Osteoblast (primary cell): ENCODE results near the gene ZBTB7B. TPM values are rescaled to one million over a fixed set of nuclear protein-coding genes. Genes with fewer than 3 reads are reported as not detected.

Source experiments
- DNase-seq: peaks from one replicate; pipeline ENCODE4 v3.0.0; 2011; ENCODE audit warnings: low spot score, mixed read lengths; ENCODE audit not compliant: insufficient read length; ENCODE audit errors: missing footprints
- H2AFZ ChIP-seq: 2 replicates; pipeline ENCODE4 v1.6.0; 2011; ENCODE audit warnings: mild to moderate bottlenecking, low read length
- H3K27ac ChIP-seq: 2 replicates; pipeline ENCODE4 v1.5.1; 2011; ENCODE audit warnings: mild to moderate bottlenecking, low read depth, low read length, moderate library complexity
- H3K27me3 ChIP-seq: 2 replicates; pipeline ENCODE4 v1.6.0; 2012; ENCODE audit warnings: mild to moderate bottlenecking, control low read depth, inconsistent platforms, low read length, moderate library complexity; ENCODE audit not compliant: insufficient read depth
- H3K36me3 ChIP-seq: 2 replicates; pipeline ENCODE4 v1.5.1; 2011; ENCODE audit warnings: mild to moderate bottlenecking, low read length, control low read depth, moderate library complexity; ENCODE audit not compliant: insufficient read depth
- H3K4me1 ChIP-seq: 2 replicates; pipeline ENCODE4 v1.5.1; 2011; ENCODE audit warnings: mild to moderate bottlenecking, low read length, control low read depth, moderate library complexity; ENCODE audit not compliant: insufficient read depth
- H3K4me2 ChIP-seq: 2 replicates; pipeline ENCODE4 v1.6.0; 2011; ENCODE audit warnings: mild to moderate bottlenecking, low read length; ENCODE audit not compliant: insufficient read depth
- H3K4me3 ChIP-seq: fragments of 200-600 bp; sonication (generic); 3 replicates; pipeline ENCODE4 v1.5.1; 2012; ENCODE audit warnings: mild to moderate bottlenecking, low read length, inconsistent platforms; ENCODE audit not compliant: insufficient read depth
- H3K79me2 ChIP-seq: 2 replicates; pipeline ENCODE4 v1.6.0; 2012; ENCODE audit warnings: mild to moderate bottlenecking, low read length, control low read depth, inconsistent platforms; ENCODE audit not compliant: insufficient read depth
- H3K9me3 ChIP-seq: 2 replicates; pipeline ENCODE4 v1.5.1; 2011; ENCODE audit warnings: low read depth, low read length, control low read depth
- H4K20me1 ChIP-seq: 2 replicates; pipeline ENCODE4 v1.6.0; 2012; ENCODE audit warnings: mild to moderate bottlenecking, low read length, control low read depth; ENCODE audit not compliant: insufficient read depth
- total RNA-seq: library from RNA; depleted of rRNA; stranded (reverse); fragments of >200 nt; gene quantifications from 2 replicates; pipeline ENCODE4 v1.2.3, GENCODE V29; 2012
- TF ChIP-seq, protein P1 (sequence below): IDR thresholded peaks from 2 replicates; pipeline ENCODE4 v1.5.1; 2011; ENCODE audit warnings: mild to moderate bottlenecking, low read depth, low read length, moderate library complexity; ENCODE audit errors: extremely low read depth

ZBTB7B gene
- total RNA-seq, 1 donor: 23.5 TPM

DNA sequence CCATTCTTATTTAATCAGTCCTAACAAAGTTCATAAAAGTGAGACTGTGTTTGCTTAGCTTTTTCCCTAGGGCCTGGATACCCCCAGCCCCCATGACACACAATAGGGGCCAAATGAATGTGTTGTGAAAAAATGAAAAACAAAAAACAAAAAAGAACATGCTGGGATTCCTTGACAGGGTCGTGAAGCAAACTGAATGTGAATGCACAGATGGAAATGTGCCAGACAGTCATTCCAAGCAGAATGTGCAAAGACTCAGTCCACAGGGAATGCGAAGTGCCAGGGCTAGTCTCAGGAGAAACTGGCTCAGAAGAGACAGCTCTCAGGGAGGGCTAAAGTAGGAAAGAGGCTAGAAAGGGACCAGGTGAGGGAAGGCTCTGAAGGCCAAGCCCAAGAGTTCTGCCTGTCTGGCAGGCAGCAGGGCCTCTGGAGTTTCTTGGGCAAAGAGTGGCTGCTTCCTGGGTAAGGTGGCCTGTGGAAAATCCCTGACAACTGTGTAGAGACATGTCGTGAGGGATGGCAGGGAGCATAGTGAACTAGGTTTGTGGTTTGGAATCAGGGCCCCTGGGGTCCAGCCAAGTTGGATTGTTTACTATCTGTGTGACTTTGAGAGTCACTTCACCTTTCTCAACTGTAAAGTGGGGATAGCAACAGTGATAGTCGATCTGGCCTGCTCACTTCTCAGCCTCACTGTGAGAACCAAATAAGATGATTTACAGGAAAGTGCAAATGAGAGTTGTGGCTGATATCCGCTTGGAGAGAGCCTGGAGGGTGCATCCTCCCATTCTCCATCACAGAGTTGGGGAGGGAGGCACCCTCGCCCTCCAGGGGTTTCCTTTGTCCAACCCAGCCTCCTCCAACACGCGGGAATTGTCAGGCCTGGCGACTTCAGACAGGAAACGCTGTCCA, 47.3 kb downstream of the ZBTB7B start:
- peak overlapping the region; percentile 29 for H3K27ac ChIP-seq
- H3K4me1 ChIP-seq: peaks cover 26% of the 10 kb centered on the region
- TF ChIP-seq, protein P1, sequence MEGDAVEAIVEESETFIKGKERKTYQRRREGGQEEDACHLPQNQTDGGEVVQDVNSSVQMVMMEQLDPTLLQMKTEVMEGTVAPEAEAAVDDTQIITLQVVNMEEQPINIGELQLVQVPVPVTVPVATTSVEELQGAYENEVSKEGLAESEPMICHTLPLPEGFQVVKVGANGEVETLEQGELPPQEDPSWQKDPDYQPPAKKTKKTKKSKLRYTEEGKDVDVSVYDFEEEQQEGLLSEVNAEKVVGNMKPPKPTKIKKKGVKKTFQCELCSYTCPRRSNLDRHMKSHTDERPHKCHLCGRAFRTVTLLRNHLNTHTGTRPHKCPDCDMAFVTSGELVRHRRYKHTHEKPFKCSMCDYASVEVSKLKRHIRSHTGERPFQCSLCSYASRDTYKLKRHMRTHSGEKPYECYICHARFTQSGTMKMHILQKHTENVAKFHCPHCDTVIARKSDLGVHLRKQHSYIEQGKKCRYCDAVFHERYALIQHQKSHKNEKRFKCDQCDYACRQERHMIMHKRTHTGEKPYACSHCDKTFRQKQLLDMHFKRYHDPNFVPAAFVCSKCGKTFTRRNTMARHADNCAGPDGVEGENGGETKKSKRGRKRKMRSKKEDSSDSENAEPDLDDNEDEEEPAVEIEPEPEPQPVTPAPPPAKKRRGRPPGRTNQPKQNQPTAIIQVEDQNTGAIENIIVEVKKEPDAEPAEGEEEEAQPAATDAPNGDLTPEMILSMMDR: no peak

DNA sequence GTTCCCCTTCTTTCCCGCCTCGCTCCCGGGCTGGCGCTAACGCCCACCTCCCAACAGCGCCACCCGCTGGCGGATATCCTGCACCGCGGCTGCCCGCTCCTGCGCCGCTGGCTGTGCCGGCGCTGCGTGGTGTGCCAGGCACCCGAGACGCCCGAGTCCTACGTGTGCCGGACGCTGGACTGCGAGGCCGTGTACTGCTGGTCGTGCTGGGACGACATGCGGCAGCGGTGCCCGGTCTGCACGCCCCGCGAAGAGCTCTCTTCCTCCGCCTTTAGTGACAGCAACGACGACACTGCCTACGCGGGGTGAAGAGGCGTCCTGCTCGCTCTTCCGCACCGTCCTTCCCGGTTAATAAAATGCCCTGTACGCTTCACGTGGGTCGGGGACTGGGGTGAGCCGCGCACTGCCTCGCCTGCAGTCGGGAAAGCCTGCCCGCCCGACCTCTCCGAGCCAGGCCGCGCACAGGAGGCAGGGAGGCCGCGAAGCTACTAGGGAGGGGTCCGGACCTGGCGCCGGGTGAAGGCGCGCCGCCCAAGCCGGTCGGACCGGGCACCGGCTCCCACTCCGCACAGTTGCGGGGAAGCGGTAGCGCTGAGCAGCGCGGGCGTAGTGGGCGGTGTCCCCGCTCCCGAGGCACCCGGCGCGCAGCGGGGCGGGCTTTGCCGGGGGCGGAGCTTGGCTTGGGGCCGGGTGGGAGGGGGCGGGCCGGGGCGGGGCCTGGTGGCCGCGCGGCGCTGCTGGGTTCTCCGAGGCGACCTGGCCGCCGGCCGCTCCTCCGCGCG, 48.1 kb downstream of the ZBTB7B start, which contains the start of gene ADAM15:
Gene ADAM15, plus strand, starts transcription at position 757 of the 782 bp plus-strand sequence. CDS start 71 bp downstream, outside the sequence.
- DNase-seq: peak; percentile 99
- peak within 1 kb of the TSS; percentile 94 for H2AFZ ChIP-seq
- peaks cover 5% of the 10 kb centered on the region for H4K20me1 ChIP-seq
- peaks cover 16% of the 10 kb centered on the region for H3K79me2 ChIP-seq
- peaks cover 21% of the 10 kb centered on the region for H3K4me1 ChIP-seq
- H3K36me3 ChIP-seq: peaks cover 8% of the 10 kb centered on the region
- TF ChIP-seq, protein P1: peak; percentile 82
- peak within 1 kb of the TSS; percentile 98 for H3K4me2 ChIP-seq
- H3K4me3 ChIP-seq: peak within 1 kb of the TSS; percentile 85
- H3K27ac ChIP-seq: peak within 1 kb of the TSS; percentile 58
- no peaks in the 10 kb centered on the region for H3K27me3 ChIP-seq
- H3K9me3 ChIP-seq: no peaks in the 10 kb centered on the region

More for the DNA sequence above, 47.3 kb downstream of the ZBTB7B start:
- peaks cover 16% of the 10 kb centered on the region for H3K79me2 ChIP-seq
- no peak for DNase-seq
- no peaks in the 10 kb centered on the region for H3K9me3 ChIP-seq
- peak overlapping the region; percentile 98 for H3K4me2 ChIP-seq
- H3K36me3 ChIP-seq: peaks cover 7% of the 10 kb centered on the region
- H3K27me3 ChIP-seq: no peaks in the 10 kb centered on the region
- peak overlapping the region; percentile 85 for H3K4me3 ChIP-seq
- H2AFZ ChIP-seq: peak overlapping the region; percentile 94
- peaks cover 5% of the 10 kb centered on the region for H4K20me1 ChIP-seq

DNA sequence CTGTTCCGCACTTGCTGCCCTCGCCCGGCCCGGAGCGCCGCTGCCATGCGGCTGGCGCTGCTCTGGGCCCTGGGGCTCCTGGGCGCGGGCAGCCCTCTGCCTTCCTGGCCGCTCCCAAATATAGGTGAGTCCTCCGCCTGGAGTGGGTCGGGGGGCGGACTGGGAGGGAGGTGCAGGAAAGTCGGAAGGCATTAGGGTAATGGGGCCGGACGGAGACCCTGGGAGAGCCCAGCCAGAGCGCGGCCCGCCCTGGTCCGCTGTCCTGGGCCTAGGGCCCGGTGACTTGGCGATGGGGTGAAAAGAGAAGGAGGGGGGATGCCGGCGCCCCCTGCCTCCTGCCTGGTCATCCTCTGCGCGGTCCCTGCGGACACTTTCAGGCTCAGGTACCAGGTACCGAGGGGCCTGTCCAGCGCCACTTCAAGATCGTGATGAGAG, 48.8 kb downstream of the ZBTB7B start:
- Histone ChIP-seq H3K36me3 (peaks cover 12% of the 10 kb centered on the region), H4K20me1 (peaks cover 5% of the 10 kb centered on the region), H3K4me3 (peak overlapping the region; percentile 85), H2AFZ (peak overlapping the region; percentile 66), H3K27ac (peak overlapping the region; percentile 58), H3K4me1 (peaks cover 21% of the 10 kb centered on the region), H3K9me3 (no peaks in the 10 kb centered on the region), H3K27me3 (no peaks in the 10 kb centered on the region), H3K4me2 (peak overlapping the region; percentile 98), H3K79me2 (peaks cover 16% of the 10 kb centered on the region)
- TF ChIP-seq, protein P1: no peak
- DNase-seq: peak; percentile 92
